HG03064 (cell line): ENCODE data around the gene RALGPS2.
A peak's percentile ranks its signal among the peaks of the same experiment; 100 is the strongest.
"Not testable (repeated sequence)": the region's sequence is repeated elsewhere in the genome, so short reads cannot be mapped to it uniquely, and the experiment has no call there.

Experiments used
- ATAC-seq: cut with Tn5 transposase; IDR thresholded peaks from one replicate; pipeline ENCODE4 v1.9.1; 2021; ENCODE audit warnings: low read depth; ENCODE audit not compliant: unreplicated experiment

Gene RALGPS2

DNA sequence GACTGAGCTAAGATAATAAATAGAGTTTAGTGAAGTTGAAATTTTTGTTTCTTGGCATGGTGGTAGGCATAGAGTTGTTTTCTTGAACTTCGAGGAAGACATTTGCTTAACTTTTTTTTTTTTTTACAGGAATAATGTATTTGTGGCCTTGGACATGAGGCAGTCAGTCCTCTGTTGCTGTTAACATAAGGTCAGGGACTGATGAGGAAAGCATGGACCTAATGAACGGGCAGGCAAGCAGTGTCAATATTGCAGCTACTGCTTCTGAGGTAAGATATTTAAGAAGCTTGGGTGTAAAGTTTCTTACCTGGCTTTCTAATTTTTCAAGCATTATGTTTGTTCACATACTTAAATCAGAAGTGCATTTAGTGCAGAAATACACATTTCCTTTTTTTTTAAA lies 51.5 kb downstream of the RALGPS2 start:
- no peak for ATAC-seq

GRCh38 chr1:178781533-178782330 lies 56.7 kb downstream of the RALGPS2 start:
- no peak for ATAC-seq

DNA sequence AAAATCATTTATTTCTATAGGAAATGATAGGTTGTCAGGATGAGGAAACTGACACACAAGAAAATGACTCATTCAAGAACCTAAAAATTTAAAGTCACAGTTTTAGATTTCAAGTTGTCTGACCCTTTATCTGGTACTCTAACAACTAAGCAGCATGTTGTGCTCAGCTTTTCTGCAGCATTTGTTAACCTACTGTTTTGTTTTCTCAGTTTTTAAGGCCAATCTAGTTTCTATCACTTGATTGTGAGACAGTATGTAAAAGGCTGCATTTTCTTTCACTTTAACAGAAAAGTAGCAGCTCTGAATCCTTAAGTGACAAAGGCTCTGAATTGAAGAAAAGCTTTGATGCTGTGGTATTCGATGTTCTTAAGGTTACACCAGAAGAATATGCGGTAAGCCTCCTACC lies 59.1 kb downstream of the RALGPS2 start:
- ATAC-seq, result peak; percentile 73

GRCh38 chr1:178792394-178792793 lies 67.3 kb downstream of the RALGPS2 start:
- no peak for ATAC-seq

GRCh38 chr1:178796013-178796412 lies 71.0 kb downstream of the RALGPS2 start:
- ATAC-seq, result no peak

DNA sequence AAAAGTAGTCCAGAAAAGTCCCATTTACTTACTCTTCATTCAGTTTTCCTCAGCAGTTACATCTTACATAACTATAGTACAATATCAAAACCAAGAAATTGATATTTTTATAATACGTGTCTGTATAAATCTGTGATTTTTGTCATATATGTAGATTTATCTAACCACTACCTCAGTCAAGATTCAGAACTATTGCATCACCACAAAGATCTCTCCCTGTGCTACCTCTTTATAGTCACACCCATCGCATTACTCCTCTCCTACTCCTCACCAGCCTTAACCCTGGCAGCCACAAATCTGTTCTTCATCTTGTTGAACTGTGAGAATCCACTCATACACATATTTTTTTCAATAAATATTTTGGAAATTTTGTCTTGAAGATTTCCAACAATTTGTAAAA lies 72.5 kb downstream of the RALGPS2 start:
- ATAC-seq, result no peak

DNA sequence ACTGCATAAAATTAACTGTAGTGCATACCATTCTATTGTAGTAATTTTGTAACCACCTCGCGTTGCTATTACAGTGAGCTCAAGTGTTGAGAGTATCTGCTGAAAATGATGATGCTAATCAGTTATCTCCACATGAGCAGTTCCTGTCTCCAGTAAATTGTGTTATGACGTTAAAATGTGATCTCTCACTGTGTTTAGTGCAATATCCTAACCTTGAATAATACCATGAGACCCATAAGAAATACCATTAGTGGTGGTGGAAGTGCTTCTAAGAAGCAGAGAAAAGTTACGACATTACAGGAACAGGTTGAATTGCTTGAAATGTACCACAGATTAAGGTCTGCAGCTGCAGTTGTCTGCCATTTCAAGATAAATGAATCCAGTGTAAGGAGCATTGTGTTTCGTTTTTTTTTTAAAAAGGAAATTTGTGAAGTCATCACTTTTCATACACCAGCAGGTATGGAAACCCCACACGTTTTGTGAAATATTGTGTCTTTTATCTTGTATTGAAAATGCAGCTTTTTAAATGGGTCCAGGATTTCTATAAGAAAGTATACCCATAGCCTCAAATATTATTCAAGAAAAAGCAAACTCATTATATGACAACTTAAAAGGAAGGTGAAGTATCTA lies 73.3 kb downstream of the RALGPS2 start:
- no peak for ATAC-seq

DNA sequence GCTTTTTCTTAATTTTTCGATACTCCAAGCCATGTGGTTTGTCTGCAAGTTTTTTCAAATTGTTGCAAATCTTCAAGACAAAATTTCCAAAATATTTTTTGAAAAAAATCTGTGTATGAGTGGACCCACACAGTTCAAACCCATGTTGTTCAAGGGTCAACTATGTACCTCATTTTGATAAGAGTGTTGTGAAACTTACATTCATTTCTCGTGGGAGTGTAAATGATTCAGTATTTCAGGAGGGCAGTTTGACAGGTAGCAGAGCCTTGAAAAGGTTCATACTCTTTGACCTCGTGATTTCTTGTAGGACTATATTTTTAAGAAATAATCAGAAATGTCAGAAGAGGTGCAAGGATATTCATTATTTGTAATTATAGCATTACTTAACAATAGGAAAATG lies 77.8 kb downstream of the RALGPS2 start:
- ATAC-seq, result no peak

- ATAC-seq, result no peak
Measured at GRCh38 chr1:178806665-178807300, 81.7 kb downstream of the RALGPS2 start.

- ATAC-seq, result no peak
Measured at GRCh38 chr1:178808529-178808928, 83.5 kb downstream of the RALGPS2 start.

- ATAC-seq, result no peak
Measured at GRCh38 chr1:178810585-178810984, 85.5 kb downstream of the RALGPS2 start.

DNA sequence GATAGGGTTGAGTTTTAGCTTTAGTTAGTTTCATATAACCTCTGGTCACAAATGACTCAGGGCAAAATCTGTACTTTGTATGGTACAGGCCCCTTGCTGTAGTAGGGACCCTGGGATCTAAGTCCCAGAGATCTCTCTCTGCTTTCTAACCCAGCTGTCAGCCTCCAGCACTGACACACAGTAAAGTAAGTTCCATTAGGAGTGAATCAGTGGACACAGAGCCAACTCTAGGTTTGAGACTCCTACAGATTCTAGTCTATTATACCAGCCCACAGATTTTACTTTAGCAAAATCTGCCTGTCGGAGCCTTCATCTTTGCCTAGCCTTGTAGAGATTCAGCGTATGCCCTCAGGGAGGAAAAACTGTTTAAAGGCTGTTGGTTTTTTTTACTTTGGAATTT lies 93.4 kb downstream of the RALGPS2 start:
- ATAC-seq, result no peak

DNA sequence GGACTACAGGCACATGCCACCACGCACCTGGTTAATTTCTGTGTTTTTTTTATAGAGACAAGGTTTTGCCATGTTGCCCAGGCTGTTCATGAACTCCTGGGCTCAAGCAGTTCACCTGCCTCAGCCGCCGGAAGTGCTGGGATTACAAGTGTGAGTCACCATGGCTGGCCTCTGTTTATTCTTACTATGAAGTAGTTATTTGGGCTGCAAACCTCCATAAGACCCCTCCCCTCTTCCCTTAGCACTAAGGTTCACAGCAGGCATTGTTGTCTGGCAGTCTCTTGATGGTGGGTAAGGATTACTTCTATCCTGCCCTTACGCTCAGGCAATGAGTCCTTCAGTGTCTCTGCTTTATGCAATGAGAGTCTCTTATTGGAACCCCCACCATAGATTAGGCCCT lies 94.1 kb downstream of the RALGPS2 start:
- ATAC-seq, result no peak

DNA sequence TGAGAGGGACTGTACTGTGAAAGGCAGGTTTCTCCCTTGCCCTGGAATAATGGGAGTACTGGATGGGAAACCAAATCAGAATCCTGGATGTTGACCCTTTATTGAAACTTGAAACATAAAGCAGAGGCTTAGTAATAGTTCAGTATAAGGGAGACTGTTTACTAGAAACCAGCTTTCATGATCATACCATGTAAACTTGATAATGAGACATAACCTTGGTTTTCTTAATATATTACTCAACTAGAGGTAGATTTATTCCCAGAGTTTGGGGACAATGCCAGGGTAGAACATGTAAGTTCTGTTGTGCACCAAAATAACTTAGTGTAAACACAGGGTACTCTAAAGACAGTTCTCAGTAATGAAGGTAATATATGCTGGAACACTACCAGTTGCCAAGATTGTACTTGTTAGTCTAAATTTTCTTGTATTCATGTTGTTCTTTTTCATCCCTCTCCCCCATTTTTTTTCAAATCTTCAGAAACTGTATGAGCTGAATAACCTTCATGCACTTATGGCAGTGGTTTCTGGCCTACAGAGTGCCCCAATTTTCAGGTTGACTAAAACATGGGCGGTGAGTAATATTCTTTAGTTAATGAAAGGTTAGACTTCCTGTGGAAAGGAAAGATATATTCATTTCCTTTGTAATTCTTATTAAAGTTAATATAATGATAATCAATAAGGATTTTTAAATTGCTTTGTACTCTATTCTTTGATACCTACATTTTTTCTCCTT lies 96.3 kb downstream of the RALGPS2 start:
- ATAC-seq, result no peak

- no peak for ATAC-seq
Measured at GRCh38 chr1:178825167-178825566, 100.1 kb downstream of the RALGPS2 start.

- no peak for ATAC-seq
Measured at GRCh38 chr1:178844436-178844835, 119.4 kb downstream of the RALGPS2 start.

- no peak for ATAC-seq
Measured at GRCh38 chr1:178846306-178846705, 121.3 kb downstream of the RALGPS2 start.

DNA sequence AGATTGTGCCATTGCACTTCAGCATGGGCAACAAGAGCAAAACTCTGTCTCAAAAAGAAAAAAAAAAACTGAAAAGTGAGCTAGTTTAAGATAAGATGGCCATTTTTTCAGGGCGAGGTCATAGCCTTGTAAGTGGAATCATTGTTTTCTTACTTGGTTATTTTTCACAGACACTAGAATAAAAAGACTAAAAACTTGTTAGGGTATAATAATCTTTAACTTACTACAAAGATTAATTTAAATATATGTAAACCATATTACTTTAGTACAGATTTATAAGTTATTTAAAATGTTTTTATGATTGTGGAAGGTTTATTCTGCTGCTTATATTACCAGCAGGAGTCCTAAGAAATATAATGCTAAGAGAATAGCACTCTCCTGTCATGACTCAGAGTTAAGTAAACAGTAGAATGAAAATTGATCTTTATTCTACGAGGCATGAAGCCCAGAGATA lies 122.4 kb downstream of the RALGPS2 start:
- no peak for ATAC-seq

- ATAC-seq, result not testable (repeated sequence)
Measured at GRCh38 chr1:178847919-178848318, 122.9 kb downstream of the RALGPS2 start.

DNA sequence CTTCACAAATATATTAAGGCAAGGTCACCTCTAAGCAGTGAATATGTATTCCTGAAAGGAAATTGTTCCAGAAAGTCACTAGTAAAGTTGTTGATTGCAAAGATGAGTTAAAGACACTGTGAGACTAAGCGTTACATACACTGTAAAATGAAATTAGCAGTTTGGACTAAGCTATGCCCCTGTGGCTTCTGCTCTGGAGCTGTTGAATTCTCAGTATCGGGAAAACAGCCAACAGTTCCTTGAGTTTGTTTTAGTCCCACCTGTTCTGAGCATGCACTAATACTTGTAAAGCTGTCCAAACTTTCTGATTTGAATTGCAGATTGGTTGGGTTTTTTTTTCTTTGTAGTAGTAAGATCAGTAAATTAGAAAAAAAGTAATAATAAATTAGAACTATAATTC lies 124.9 kb downstream of the RALGPS2 start:
- ATAC-seq, result no peak

DNA sequence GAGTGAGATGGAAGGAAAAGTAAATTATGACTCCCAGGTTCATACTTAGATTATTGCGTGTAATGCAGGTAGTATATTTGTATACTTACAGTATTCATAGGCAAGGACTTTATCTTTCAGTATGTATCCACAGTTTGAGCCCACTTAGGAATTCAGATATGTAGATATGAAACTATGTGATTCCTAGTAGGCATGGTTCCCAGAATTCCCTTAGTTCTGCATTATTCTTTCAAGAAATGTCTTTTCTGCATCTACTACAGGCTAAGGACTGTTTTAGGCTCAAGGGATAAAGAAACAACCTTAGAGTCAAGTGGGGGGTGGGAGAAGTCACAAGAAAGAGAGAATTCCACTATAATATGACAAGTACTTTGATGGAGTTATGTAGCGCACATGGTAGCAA lies 132.1 kb downstream of the RALGPS2 start:
- ATAC-seq, result no peak
